ENCODE results near the gene KIF4A.

- no peak for TF ChIP-seq CTCF (conservative IDR thresholded peaks at IDR 0.05 in 1 of 2, IDR thresholded peaks at IDR 0.05 in 1 of 2; ENCODE audit: extremely low read depth in 1 of 2, insufficient read depth in 1 of 2, low read depth in 1 of 2, low read length in 2 of 2)
- TF ChIP-seq EZH2 (IDR thresholded peaks at IDR 0.05; ENCODE audit: borderline replicate concordance, low read length), result no peak
These were observed 35.9 kb upstream of the KIF4A start for GRCh38 chrX:70254063-70254400.

Measured in mammary epithelial cell (primary cell).